HEK293 (cell line): ENCODE measurements around the gene TJP3.
A peak's percentile ranks its signal among the peaks of the same experiment; 100 is the strongest.

ENCODE experiments used
- CTCF ChIA-PET: fragments of 350-600 bp; formaldehyde crosslinking; extraction: SDS; loops from one replicate; lab custom pipeline; 2021; ENCODE audit warnings: antibody characterized with exemption; lab: Yijun Ruan, JAX
- POLR2A ChIA-PET: fragments of 300-600 bp; formaldehyde crosslinking; extraction: SDS; loops from one replicate; lab custom pipeline; 2020; ENCODE audit warnings: antibody characterized with exemption, inconsistent platforms; lab: Yijun Ruan, JAX
- H3K27ac ChIP-seq: fragments of 200-500 bp; sonication (Bioruptor generic); 2 replicates; pipeline ENCODE4 v1.5.1; 2014; ENCODE audit warnings: low read depth, low read length, control low read depth, inconsistent platforms; ENCODE audit errors: extremely low read depth
- H3K36me3 ChIP-seq, 2 experiments: fragments of 200-500 bp in 1 of 2; sonication (Bioruptor generic) in 1 of 2; 1 replicate in 1 of 2; 2 replicates in 1 of 2; pipeline ENCODE4 v1.5.1; 2014 to 2017; ENCODE audit warnings: inconsistent platforms in 2 of 2, low read length in 2 of 2; ENCODE audit not compliant: control insufficient read depth in 2 of 2, insufficient read depth in 1 of 2
- H3K4me1 ChIP-seq: fragments of 200-500 bp; sonication (Bioruptor generic); 2 replicates; pipeline ENCODE4 v1.5.1; 2014; ENCODE audit warnings: mild to moderate bottlenecking, low read length, inconsistent platforms; ENCODE audit not compliant: control insufficient read depth, insufficient read depth
- H3K4me3 ChIP-seq: 2 replicates; pipeline ENCODE4 v1.5.1; 2011; ENCODE audit warnings: low read depth, mild to moderate bottlenecking, control low read depth, low read length, moderate library complexity
- H3K9me3 ChIP-seq: fragments of 200-500 bp; sonication (Bioruptor generic); 2 replicates; pipeline ENCODE4 v1.5.1; 2014; ENCODE audit warnings: low read depth, low read length, inconsistent platforms; ENCODE audit not compliant: control insufficient read depth, insufficient read depth
- CTCF ChIP-seq: fragments of 450-650 bp; formaldehyde crosslinking; IDR thresholded peaks from 2 replicates; pipeline ENCODE4 v1.5.1; 2016; ENCODE audit warnings: missing biosample characterization, missing genetic modification characterization
- EGR2 ChIP-seq: fragments of 450-650 bp; formaldehyde crosslinking; IDR thresholded peaks from 2 replicates; pipeline ENCODE4 v1.5.1; 2016; ENCODE audit warnings: low read depth, missing biosample characterization, missing genetic modification characterization
- HIC1 ChIP-seq: fragments of 450-650 bp; formaldehyde crosslinking; IDR thresholded peaks from 2 replicates; pipeline ENCODE4 v1.5.1; 2016; ENCODE audit warnings: missing biosample characterization, missing genetic modification characterization
- PRDM2 ChIP-seq: fragments of 450-650 bp; formaldehyde crosslinking; IDR thresholded peaks from 2 replicates; pipeline ENCODE4 v1.5.1; 2016; ENCODE audit warnings: missing biosample characterization, missing genetic modification characterization, borderline replicate concordance
- ZBTB6 ChIP-seq: fragments of 450-650 bp; formaldehyde crosslinking; IDR thresholded peaks from 2 replicates; pipeline ENCODE4 v1.5.1; 2017; ENCODE audit warnings: missing biosample characterization, missing genetic modification characterization
- ZNF121 ChIP-seq: fragments of 450-650 bp; formaldehyde crosslinking; IDR thresholded peaks from 2 replicates; pipeline ENCODE4 v1.5.1; 2016; ENCODE audit warnings: missing biosample characterization, missing genetic modification characterization
- ZNF398 ChIP-seq: fragments of 450-650 bp; formaldehyde crosslinking; IDR thresholded peaks from 2 replicates; pipeline ENCODE4 v1.5.1; 2017; ENCODE audit warnings: missing biosample characterization, missing genetic modification characterization
- ZNF473 ChIP-seq: fragments of 450-650 bp; formaldehyde crosslinking; IDR thresholded peaks from 2 replicates; pipeline ENCODE4 v1.5.1; 2017; ENCODE audit warnings: missing biosample characterization, missing genetic modification characterization
- ZNF561 ChIP-seq: fragments of 450-650 bp; IDR thresholded peaks from 2 replicates; pipeline ENCODE4 v1.5.1; 2018; ENCODE audit warnings: missing biosample characterization, missing genetic modification characterization, borderline replicate concordance
- ZNF664 ChIP-seq: fragments of 450-650 bp; formaldehyde crosslinking; IDR thresholded peaks from 2 replicates; pipeline ENCODE4 v1.5.1; 2016; ENCODE audit warnings: missing biosample characterization, missing genetic modification characterization

TJP3 gene

GRCh38 chr19:3700242-3701032 is 7.7 kb upstream of the TJP3 start, which contains the start of gene PIP5K1C (continued):
- TF ChIP-seq HIC1 (0 out of 2 replicates have a peak, but pooled peaks have one; percentile 35), CTCF (tag by site-specific recombination) (peak; percentile 74; the same call in 1 of the 2 replicates), ZNF121 (tag by site-specific recombination) (no peak), EGR2 (tag by site-specific recombination) (no peak), ZNF398 (no peak)

- no peaks in the 10 kb centered on the region for H3K4me1 ChIP-seq
- TF ChIP-seq ZNF561 (tag by site-specific recombination) = no peak
- 0 out of 2 replicates have a peak, but pooled peaks have one; percentile 8 for TF ChIP-seq ZNF121 (tag by site-specific recombination)
- TF ChIP-seq ZBTB6 = no peak
- 0 out of 2 replicates have a peak, but pooled peaks have one; percentile 43 for TF ChIP-seq ZNF473 (tag by site-specific recombination)
- ChIA-PET CTCF (interaction anchor here (0.6 to 2.9 kb wide), 5 partner anchors 9 to 58 kb away, joined by 3 to 25 read pairs (median 3); no protein-coding TSS in a partner anchor), POLR2A (no interaction called here)
- H3K9me3 ChIP-seq = no peaks in the 10 kb centered on the region
- H3K27ac ChIP-seq = no peak overlapping the region
- H3K4me3 ChIP-seq = no peak overlapping the region
- peaks cover 0 to under 1% of the 10 kb centered on the region in 2 experiments; a peak in 1 of 3 replicates for H3K36me3 ChIP-seq
Observed at GRCh38 chr19:3701200-3701599, 7.0 kb upstream of the TJP3 start.

GRCh38 chr19:3707868-3708206 is 347 bp upstream of the TJP3 start:
- Histone ChIP-seq H3K4me3 (no peak overlapping the region), H3K27ac (no peak overlapping the region), H3K36me3 (no peaks in the 10 kb centered on the region), H3K9me3 (no peaks in the 10 kb centered on the region), H3K4me1 (peaks cover 4% of the 10 kb centered on the region; the same call in 1 of the 2 replicates)
- ChIA-PET CTCF (interaction anchor here (0.6 to 1.5 kb wide), 2 partner anchors 11 to 182 kb away, joined by 3 to 7 read pairs; no protein-coding TSS in a partner anchor), POLR2A (no interaction called here)
- TF ChIP-seq ZNF664 (peak; percentile 77; the same call in 1 of the 2 replicates), PRDM2 (no peak)
